ENCODE measurements around the gene FNIP1.
"Not testable (repeated sequence)": the region's sequence is repeated elsewhere in the genome, so short reads cannot be mapped to it uniquely, and the experiment has no call there.

The FNIP1 gene

DNA sequence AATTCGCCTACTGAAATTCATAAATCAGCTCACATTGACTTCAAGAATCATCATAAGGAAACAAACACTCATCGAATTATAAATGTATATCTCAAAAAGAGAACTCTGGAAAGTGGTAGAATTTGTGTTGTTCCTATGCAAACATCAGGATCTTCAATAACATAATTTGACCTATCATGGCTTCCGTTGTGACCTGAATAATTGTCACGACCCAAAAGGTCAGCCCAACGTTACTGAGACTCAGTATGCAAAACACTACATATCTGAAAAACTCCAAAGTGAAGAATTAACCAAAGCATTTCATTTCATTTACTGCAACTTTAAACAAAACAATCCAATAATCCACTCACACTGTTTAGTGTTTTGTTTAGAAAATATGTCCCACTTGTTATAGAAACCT is 163.0 kb downstream of the FNIP1 start:
- Histone ChIP-seq H4K20me1 (peaks cover 10 to 55% (median 43%) of the 10 kb centered on the region in 11 experiments; a peak in 18 of 22 replicates), H3K27ac (peak overlapping the region; percentile 85 to 100 (median 98)), H3K4me1 (peaks cover 46 to 75% (median 67%) of the 10 kb centered on the region in 10 experiments), H3K9ac (peak overlapping the region; percentile 88 to 99 (median 96)), H3K27me3 (no peaks in the 10 kb centered on the region), H3K4me3 (peak overlapping the region; percentile 68 to 95 (median 81)), H3K9me3 (replicated peaks in 1 of 11) (peaks cover 0 to 9% (median 8%) of the 10 kb centered on the region in 11 experiments; a peak in 12 of 22 replicates), H3K36me3 (peaks cover 0 to 37% (median 15%) of the 10 kb centered on the region in 11 experiments; a peak in 19 of 22 replicates), H3K4me2 (peak overlapping the region; percentile 80 to 96 (median 86))
- no peak for TF ChIP-seq Cebpa-rat (IDR thresholded peaks at IDR 0.05)

DNA sequence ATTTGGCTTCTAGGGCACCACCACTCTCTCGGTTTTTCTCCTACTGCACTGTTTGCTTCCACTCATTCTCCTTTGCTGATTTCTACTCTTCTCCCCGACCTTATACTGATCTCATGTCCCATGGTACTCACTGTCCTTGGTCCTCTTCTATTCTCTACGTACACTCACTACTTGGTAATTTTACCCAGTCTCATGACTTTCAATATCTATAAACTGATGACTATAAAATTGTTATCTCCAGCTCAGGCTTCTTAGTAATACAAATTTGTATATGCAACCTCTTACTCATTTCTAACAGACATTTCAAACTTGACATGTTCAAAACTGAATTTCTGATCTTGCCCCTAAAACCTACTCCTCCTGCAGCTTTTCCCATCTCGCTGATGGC is 165.9 kb downstream of the FNIP1 start:
- Histone ChIP-seq H3K4me3 (no peak overlapping the region), H3K36me3 (peaks cover 2 to 63% (median 37%) of the 10 kb centered on the region in 11 experiments; a peak in 19 of 22 replicates), H3K27ac (no peak overlapping the region), H3K4me1 (peaks cover 27 to 52% (median 43%) of the 10 kb centered on the region in 10 experiments), H3K27me3 (no peaks in the 10 kb centered on the region), H3K9me3 (replicated peaks in 1 of 11) (peaks cover 0 to 37% (median 26%) of the 10 kb centered on the region in 11 experiments; a peak in 17 of 22 replicates), H3K9ac (0 out of 22 replicates have a peak overlapping the region, but pooled peaks of 1 of the 11 experiments have one; percentile 5), H4K20me1 (peaks cover 10 to 81% (median 49%) of the 10 kb centered on the region in 11 experiments; a peak in 19 of 22 replicates), H3K4me2 (peak overlapping the region; percentile 80 to 96 (median 86); a peak in 18 of 22 replicates)
- no peak for TF ChIP-seq Cebpa-rat (IDR thresholded peaks at IDR 0.05)

GRCh38 chr5:131630208-131630962 is 166.4 kb downstream of the FNIP1 start:
- no peak for TF ChIP-seq Cebpa-rat (IDR thresholded peaks at IDR 0.05)
- peaks cover 27 to 52% (median 42%) of the 10 kb centered on the region in 10 experiments for H3K4me1 ChIP-seq
- peaks cover 0 to 43% (median 32%) of the 10 kb centered on the region in 11 experiments; a peak in 17 of 22 replicates for H3K9me3 ChIP-seq (replicated peaks in 1 of 11)
- no peak overlapping the region for H3K4me3 ChIP-seq
- H3K27me3 ChIP-seq = no peaks in the 10 kb centered on the region
- H4K20me1 ChIP-seq = peaks cover 10 to 86% (median 49%) of the 10 kb centered on the region in 11 experiments; a peak in 19 of 22 replicates
- 0 out of 22 replicates have a peak overlapping the region, but pooled peaks of 1 of the 11 experiments have one; percentile 5 for H3K9ac ChIP-seq
- peaks cover 7 to 69% (median 40%) of the 10 kb centered on the region in 11 experiments; a peak in 20 of 22 replicates for H3K36me3 ChIP-seq
- H3K4me2 ChIP-seq = peak overlapping the region; percentile 2 to 96 (median 86); a peak in 15 of 22 replicates
- H3K27ac ChIP-seq = no peak overlapping the region

DNA sequence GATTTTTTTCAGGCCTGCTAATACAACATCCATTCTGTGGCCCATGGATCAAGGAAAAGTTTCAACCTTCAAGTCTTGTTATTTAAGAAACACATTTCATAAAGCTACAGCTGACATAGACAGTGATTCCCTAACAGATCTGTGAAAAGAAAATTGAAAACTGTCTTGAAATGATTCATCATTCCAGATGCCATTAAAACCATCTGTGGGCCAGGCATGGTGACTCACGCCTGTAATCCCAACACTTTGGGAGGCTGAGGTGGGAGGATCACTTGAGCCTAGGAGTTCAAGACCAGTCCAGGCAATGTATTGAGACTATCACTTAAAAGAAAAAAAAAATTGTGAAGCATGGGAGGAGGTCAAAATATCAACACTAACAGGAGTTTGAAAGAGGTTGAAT is 167.8 kb downstream of the FNIP1 start:
- no peak overlapping the region for H3K4me3 ChIP-seq
- no peak for TF ChIP-seq Cebpa-rat (IDR thresholded peaks at IDR 0.05)
- no peak overlapping the region for H3K9ac ChIP-seq
- H3K4me2 ChIP-seq = peak overlapping the region in 3 of 11 experiments; percentile 9 to 96 (median 20); a peak in 4 of 22 replicates
- H3K36me3 ChIP-seq = peaks cover 21 to 83% (median 53%) of the 10 kb centered on the region in 11 experiments
- peaks cover 27 to 52% (median 42%) of the 10 kb centered on the region in 10 experiments for H3K4me1 ChIP-seq
- H3K27me3 ChIP-seq = no peaks in the 10 kb centered on the region
- H3K27ac ChIP-seq = no peak overlapping the region
- H4K20me1 ChIP-seq = peaks cover 15 to 97% (median 59%) of the 10 kb centered on the region in 11 experiments; a peak in 20 of 22 replicates
- H3K9me3 ChIP-seq (replicated peaks in 1 of 11) = peaks cover 0 to 57% (median 44%) of the 10 kb centered on the region in 11 experiments; a peak in 17 of 22 replicates

- H3K27ac ChIP-seq = no peak overlapping the region
- no peak overlapping the region for H3K4me3 ChIP-seq
- no peak for TF ChIP-seq Cebpa-rat (IDR thresholded peaks at IDR 0.05)
- H3K27me3 ChIP-seq = no peaks in the 10 kb centered on the region
- H3K4me1 ChIP-seq = peaks cover 15 to 37% (median 26%) of the 10 kb centered on the region in 10 experiments
- no peak overlapping the region for H3K9ac ChIP-seq
- H3K4me2 ChIP-seq = no peak overlapping the region
- H3K36me3 ChIP-seq = peaks cover 33 to 91% (median 65%) of the 10 kb centered on the region in 11 experiments
- peaks cover 0 to 61% (median 46%) of the 10 kb centered on the region in 11 experiments; a peak in 17 of 22 replicates for H3K9me3 ChIP-seq (replicated peaks in 1 of 11)
- H4K20me1 ChIP-seq = peaks cover 23 to 97% (median 59%) of the 10 kb centered on the region in 11 experiments; a peak in 20 of 22 replicates
Observed at GRCh38 chr5:131627207-131627865, 169.5 kb downstream of the FNIP1 start.

- H3K9me3 ChIP-seq (replicated peaks in 1 of 11) = peaks cover 0 to 48% (median 33%) of the 10 kb centered on the region in 11 experiments; a peak in 16 of 22 replicates
- no peaks in the 10 kb centered on the region for H3K27me3 ChIP-seq
- H3K4me3 ChIP-seq = no peak overlapping the region
- no peak for TF ChIP-seq Cebpa-rat (IDR thresholded peaks at IDR 0.05)
- H3K36me3 ChIP-seq = peaks cover 41 to 94% (median 78%) of the 10 kb centered on the region in 11 experiments
- peaks cover 28 to 97% (median 66%) of the 10 kb centered on the region in 11 experiments; a peak in 19 of 22 replicates for H4K20me1 ChIP-seq
- H3K4me1 ChIP-seq = no peaks in the 10 kb centered on the region
- no peak overlapping the region for H3K9ac ChIP-seq
- H3K27ac ChIP-seq = no peak overlapping the region
- no peak overlapping the region for H3K4me2 ChIP-seq
Observed at GRCh38 chr5:131622633-131623032, 174.2 kb downstream of the FNIP1 start.

DNA sequence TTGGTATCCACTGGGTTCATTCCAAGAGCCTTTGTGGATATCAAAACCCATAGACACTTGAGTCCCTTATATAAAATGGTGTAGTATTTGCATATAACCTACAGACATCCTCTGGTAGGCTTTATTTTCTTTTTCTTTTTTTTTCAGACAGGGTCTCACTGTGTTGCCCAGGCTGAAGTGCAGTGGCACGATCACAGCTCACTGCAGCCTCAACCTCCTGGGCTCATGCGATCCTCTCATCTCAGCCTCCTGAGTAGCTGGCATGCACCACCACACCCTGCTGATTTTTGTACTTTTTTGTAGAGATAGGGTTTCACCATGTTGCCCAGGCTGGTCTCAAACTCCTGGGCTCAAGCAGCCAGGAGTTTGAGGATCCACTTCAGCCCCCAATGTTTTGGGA is 175.7 kb downstream of the FNIP1 start:
- H3K36me3 ChIP-seq = peaks cover 41 to 96% (median 81%) of the 10 kb centered on the region in 11 experiments
- peaks cover 0 to 48% (median 37%) of the 10 kb centered on the region in 11 experiments; a peak in 18 of 22 replicates for H3K9me3 ChIP-seq (replicated peaks in 1 of 11)
- H3K4me1 ChIP-seq, H3K9ac ChIP-seq, H3K27me3 ChIP-seq, H3K4me2 ChIP-seq, H3K4me3 ChIP-seq, H3K27ac ChIP-seq: not testable (repeated sequence)
- H4K20me1 ChIP-seq = peaks cover 28 to 100% (median 75%) of the 10 kb centered on the region in 11 experiments; a peak in 19 of 22 replicates

GRCh38 chr5:131619102-131619501 is 177.7 kb downstream of the FNIP1 start:
- H4K20me1 ChIP-seq = peaks cover 23 to 100% (median 77%) of the 10 kb centered on the region in 11 experiments; a peak in 19 of 22 replicates
- H3K4me3 ChIP-seq = no peak overlapping the region
- no peak overlapping the region for H3K27ac ChIP-seq
- peaks cover 8 to 48% (median 42%) of the 10 kb centered on the region in 11 experiments for H3K9me3 ChIP-seq (replicated peaks in 1 of 11)
- H3K9ac ChIP-seq = no peak overlapping the region
- peaks cover under 1 to 12% (median 4%) of the 10 kb centered on the region in 10 experiments; a peak in 11 of 20 replicates for H3K4me1 ChIP-seq
- no peaks in the 10 kb centered on the region for H3K27me3 ChIP-seq
- no peak for TF ChIP-seq Cebpa-rat (IDR thresholded peaks at IDR 0.05)
- no peak overlapping the region for H3K4me2 ChIP-seq
- peaks cover 27 to 96% (median 78%) of the 10 kb centered on the region in 11 experiments for H3K36me3 ChIP-seq
